HepG2 (cell line): ENCODE data around the gene CLIP2. TPM values are rescaled to one million over a fixed set of nuclear protein-coding genes. Genes with fewer than 3 reads are reported as not detected.

ENCODE experiments used
- HNF4G ChIP-seq, 2 experiments: sonication (generic) in 1 of 2; formaldehyde crosslinking in 1 of 2; IDR thresholded peaks; 2 replicates each; pipeline versions ENCODE4 v1.4.0 to v1.6.1; 2011 to 2020; ENCODE audit warnings: borderline replicate concordance in 2 of 2, low read depth in 2 of 2, mild to moderate bottlenecking in 2 of 2, low read length in 1 of 2, missing genetic modification reagents in 1 of 2, moderate library complexity in 1 of 2
- IRX3 ChIP-seq: sonication (generic); formaldehyde crosslinking; IDR thresholded peaks from 2 replicates; pipeline ENCODE4 v1.8.1; 2023; ENCODE audit warnings: mild to moderate bottlenecking, low read depth, missing genetic modification reagents, borderline replicate concordance
- KMT2A ChIP-seq: sonication (generic); formaldehyde crosslinking; IDR thresholded peaks from 2 replicates; pipeline ENCODE4 v1.4.0; 2020; ENCODE audit warnings: missing genetic modification reagents
- NAIF1 ChIP-seq: sonication (generic); formaldehyde crosslinking; IDR thresholded peaks from 2 replicates; pipeline ENCODE4 v1.5.0; 2020; ENCODE audit warnings: mild to moderate bottlenecking, missing genetic modification reagents, borderline replicate concordance
- NCOA5 ChIP-seq: sonication (generic); formaldehyde crosslinking; IDR thresholded peaks from 2 replicates; pipeline ENCODE4 v1.4.0; 2020; ENCODE audit warnings: missing genetic modification reagents
- RXRA ChIP-seq: sonication (generic); formaldehyde crosslinking; IDR thresholded peaks from 2 replicates; pipeline ENCODE4 v1.5.1; 2020; ENCODE audit warnings: missing genetic modification reagents
- SIN3A ChIP-seq: IDR thresholded peaks from 2 replicates; pipeline ENCODE4 v1.6.1; 2011; ENCODE audit warnings: low read depth, mild to moderate bottlenecking, control low read depth, low read length, borderline replicate concordance
- ZBTB3 ChIP-seq: sonication (generic); formaldehyde crosslinking; IDR thresholded peaks from 2 replicates; pipeline ENCODE4 v1.4.0; 2020; ENCODE audit warnings: low read depth, mild to moderate bottlenecking, moderate library complexity, missing genetic modification reagents, borderline replicate concordance
- ZNF124 ChIP-seq: sonication (generic); formaldehyde crosslinking; IDR thresholded peaks from 2 replicates; pipeline ENCODE4 v1.4.0; 2020; ENCODE audit warnings: missing genetic modification reagents
- ZNF619 ChIP-seq: sonication (generic); formaldehyde crosslinking; IDR thresholded peaks from 2 replicates; pipeline ENCODE4 v1.4.0; 2020; ENCODE audit warnings: mild to moderate bottlenecking, missing genetic modification reagents
- ZNF644 ChIP-seq: IDR thresholded peaks from 2 replicates; pipeline ENCODE4 v1.6.1; 2016; ENCODE audit warnings: low read depth
- ZNF746 ChIP-seq: sonication (generic); formaldehyde crosslinking; IDR thresholded peaks from 2 replicates; pipeline ENCODE4 v1.8.0; 2022; ENCODE audit warnings: mild to moderate bottlenecking, missing genetic modification reagents
- ZNF747 ChIP-seq: sonication (generic); formaldehyde crosslinking; IDR thresholded peaks from 2 replicates; pipeline ENCODE4 v1.8.1; 2023; ENCODE audit warnings: missing genetic modification reagents, mild to moderate bottlenecking, borderline replicate concordance
- polyA plus RNA-seq, 8 experiments: library from polyadenylated mRNA; depleted of rRNA in 3 of 8; stranded (reverse) in 7 of 8; unstranded in 1 of 8; fragments of >200 nt; fragmentation: Illumina TruSeq in 4 of 8; extraction: Trizol in 4 of 8; gene quantifications; 2 replicates each; pipeline versions ENCODE4 v1.2.1 to v1.2.3, GENCODE V29; 2011 to 2016; ENCODE audit warnings: low read depth in 4 of 8, missing spikeins in 1 of 8, mixed read lengths in 1 of 8; ENCODE audit not compliant: insufficient read depth in 1 of 8
- total RNA-seq, 5 experiments: library from RNA; depleted of rRNA; stranded (reverse); fragments of >200 nt; fragmentation: Illumina TruSeq; extraction: Trizol; gene quantifications; 2 replicates each; pipeline ENCODE4 v1.2.3, GENCODE V29; 2016; ENCODE audit warnings: low read depth in 1 of 5
- TF ChIP-seq, protein P1 (sequence below): sonication (generic); formaldehyde crosslinking; IDR thresholded peaks from 2 replicates; pipeline ENCODE4 v1.4.0; 2020; ENCODE audit warnings: low read depth, mild to moderate bottlenecking, missing genetic modification reagents
- TF ChIP-seq, protein P2 (sequence below): sonication (generic); formaldehyde crosslinking; IDR thresholded peaks from 2 replicates; pipeline ENCODE4 v1.8.0; 2022; ENCODE audit warnings: mild to moderate bottlenecking, missing genetic modification reagents
- TF ChIP-seq, protein P3 (sequence below): sonication (generic); formaldehyde crosslinking; IDR thresholded peaks from 2 replicates; pipeline ENCODE4 v1.8.0; 2022; ENCODE audit warnings: missing genetic modification reagents, mild to moderate bottlenecking, inconsistent platforms, borderline replicate concordance
- TF ChIP-seq, protein P4 (sequence below): sonication (generic); formaldehyde crosslinking; conservative IDR thresholded peaks from 2 replicates; pipeline ENCODE4 v1.8.0; 2022; ENCODE audit warnings: mild to moderate bottlenecking, moderate library complexity, missing genetic modification reagents
- TF ChIP-seq, protein P5 (sequence below): sonication (generic); formaldehyde crosslinking; IDR thresholded peaks from 2 replicates; pipeline ENCODE4 v1.4.0; 2020; ENCODE audit warnings: missing genetic modification reagents
- TF ChIP-seq, protein P6 (sequence below): sonication (generic); formaldehyde crosslinking; IDR thresholded peaks from 2 replicates; pipeline ENCODE4 v1.5.0; 2020; ENCODE audit warnings: missing genetic modification reagents

Gene CLIP2
- total and polyA plus RNA-seq, 2 of the 13 experiments (the other 11 are each of a cell fraction or from before 2014, with no cell fraction given) = 6.5 to 17.4 TPM

DNA sequence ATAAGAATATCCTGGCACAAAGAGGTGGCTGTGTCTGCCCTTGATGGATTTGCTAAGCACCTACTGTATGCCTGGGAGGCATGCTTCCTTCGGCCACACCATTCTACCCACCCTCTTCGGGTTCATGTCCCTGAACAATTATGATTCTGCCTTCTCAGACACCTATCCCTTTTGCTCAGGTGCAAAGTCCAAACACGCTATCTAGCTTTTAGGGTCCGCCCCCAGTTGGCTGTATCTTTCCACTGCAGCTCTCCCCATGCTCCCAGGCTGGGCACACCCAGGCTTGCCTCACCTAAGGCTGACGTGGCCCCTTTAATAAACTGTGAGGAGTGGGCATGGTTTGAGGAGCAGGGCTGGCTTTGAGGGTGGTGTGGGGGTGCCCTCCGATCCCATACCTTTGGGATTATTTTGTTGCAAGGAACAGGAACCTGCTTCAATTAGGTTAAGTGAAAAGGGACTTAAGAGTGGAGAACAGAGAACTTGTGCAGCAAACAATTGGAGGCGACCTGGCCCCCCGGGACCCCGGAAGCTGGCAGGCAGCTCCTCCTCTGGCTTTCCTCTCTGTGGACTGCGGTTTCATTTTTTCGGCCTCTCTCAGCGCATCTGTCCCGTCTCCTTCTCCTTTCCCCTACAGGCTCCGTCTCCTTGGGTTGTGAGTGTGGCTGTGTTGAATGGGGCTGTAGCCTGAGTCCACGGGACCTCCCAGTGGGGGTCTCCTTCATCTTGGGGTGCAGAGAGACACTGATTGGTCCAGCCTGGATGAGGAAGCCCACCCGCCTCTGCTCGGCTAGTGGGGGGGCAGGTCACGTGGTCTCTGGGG, 3.8 kb downstream of the CLIP2 start (continued):
- TF ChIP-seq, protein P1, sequence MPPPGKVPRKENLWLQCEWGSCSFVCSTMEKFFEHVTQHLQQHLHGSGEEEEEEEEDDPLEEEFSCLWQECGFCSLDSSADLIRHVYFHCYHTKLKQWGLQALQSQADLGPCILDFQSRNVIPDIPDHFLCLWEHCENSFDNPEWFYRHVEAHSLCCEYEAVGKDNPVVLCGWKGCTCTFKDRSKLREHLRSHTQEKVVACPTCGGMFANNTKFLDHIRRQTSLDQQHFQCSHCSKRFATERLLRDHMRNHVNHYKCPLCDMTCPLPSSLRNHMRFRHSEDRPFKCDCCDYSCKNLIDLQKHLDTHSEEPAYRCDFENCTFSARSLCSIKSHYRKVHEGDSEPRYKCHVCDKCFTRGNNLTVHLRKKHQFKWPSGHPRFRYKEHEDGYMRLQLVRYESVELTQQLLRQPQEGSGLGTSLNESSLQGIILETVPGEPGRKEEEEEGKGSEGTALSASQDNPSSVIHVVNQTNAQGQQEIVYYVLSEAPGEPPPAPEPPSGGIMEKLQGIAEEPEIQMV (CRISPR knock-in tag) = peak; percentile 59; the same call in 1 of the 2 replicates
- TF ChIP-seq NAIF1 (CRISPR knock-in tag) (no peak), RXRA (CRISPR knock-in tag) (peak; percentile 68; the same call in 1 of the 2 replicates), ZBTB3 (CRISPR knock-in tag) (no peak), HNF4G (IDR thresholded peaks at IDR 0.05; ENCODE audit: borderline replicate concordance, low read depth, low read length) (peak; percentile 87; the same call in 1 of the 2 replicates), HNF4G (CRISPR knock-in tag; IDR thresholded peaks at IDR 0.05; ENCODE audit: borderline replicate concordance, low read depth) (peak; percentile 92; the same call in 1 of the 2 replicates), SIN3A (peak; percentile 71; the same call in 1 of the 2 replicates), ZNF747 (CRISPR knock-in tag) (no peak), ZNF644 (CRISPR knock-in tag) (no peak; the same call in 1 of the 2 replicates), ZNF619 (CRISPR knock-in tag) (no peak), ZNF746 (peak; percentile 73; the same call in 1 of the 2 replicates), ZNF124 (CRISPR knock-in tag) (0 out of 2 replicates have a peak, but pooled peaks have one; percentile 18), KMT2A (CRISPR knock-in tag) (0 out of 2 replicates have a peak, but pooled peaks have one; percentile 22), NCOA5 (CRISPR knock-in tag) (no peak), IRX3 (CRISPR knock-in tag) (no peak)
- TF ChIP-seq, protein P2, sequence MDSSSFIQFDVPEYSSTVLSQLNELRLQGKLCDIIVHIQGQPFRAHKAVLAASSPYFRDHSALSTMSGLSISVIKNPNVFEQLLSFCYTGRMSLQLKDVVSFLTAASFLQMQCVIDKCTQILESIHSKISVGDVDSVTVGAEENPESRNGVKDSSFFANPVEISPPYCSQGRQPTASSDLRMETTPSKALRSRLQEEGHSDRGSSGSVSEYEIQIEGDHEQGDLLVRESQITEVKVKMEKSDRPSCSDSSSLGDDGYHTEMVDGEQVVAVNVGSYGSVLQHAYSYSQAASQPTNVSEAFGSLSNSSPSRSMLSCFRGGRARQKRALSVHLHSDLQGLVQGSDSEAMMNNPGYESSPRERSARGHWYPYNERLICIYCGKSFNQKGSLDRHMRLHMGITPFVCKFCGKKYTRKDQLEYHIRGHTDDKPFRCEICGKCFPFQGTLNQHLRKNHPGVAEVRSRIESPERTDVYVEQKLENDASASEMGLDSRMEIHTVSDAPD = peak; percentile 57; the same call in 1 of the 2 replicates
- TF ChIP-seq, protein P3, sequence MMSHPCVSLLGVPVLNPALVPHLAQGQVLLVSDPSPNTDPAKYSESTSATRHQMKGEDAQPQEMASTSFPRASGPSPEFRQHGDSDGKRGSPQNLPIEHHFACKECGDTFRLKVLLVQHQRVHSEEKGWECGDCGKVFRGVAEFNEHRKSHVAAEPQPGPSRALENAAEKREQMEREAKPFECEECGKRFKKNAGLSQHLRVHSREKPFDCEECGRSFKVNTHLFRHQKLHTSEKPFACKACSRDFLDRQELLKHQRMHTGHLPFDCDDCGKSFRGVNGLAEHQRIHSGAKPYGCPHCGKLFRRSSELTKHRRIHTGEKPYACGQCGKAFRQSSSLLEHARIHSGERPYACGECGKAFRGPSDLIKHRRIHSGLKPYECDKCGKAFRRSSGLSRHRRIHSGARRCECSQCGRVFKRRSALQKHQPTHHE (CRISPR knock-in tag) = no peak
- TF ChIP-seq, protein P4, sequence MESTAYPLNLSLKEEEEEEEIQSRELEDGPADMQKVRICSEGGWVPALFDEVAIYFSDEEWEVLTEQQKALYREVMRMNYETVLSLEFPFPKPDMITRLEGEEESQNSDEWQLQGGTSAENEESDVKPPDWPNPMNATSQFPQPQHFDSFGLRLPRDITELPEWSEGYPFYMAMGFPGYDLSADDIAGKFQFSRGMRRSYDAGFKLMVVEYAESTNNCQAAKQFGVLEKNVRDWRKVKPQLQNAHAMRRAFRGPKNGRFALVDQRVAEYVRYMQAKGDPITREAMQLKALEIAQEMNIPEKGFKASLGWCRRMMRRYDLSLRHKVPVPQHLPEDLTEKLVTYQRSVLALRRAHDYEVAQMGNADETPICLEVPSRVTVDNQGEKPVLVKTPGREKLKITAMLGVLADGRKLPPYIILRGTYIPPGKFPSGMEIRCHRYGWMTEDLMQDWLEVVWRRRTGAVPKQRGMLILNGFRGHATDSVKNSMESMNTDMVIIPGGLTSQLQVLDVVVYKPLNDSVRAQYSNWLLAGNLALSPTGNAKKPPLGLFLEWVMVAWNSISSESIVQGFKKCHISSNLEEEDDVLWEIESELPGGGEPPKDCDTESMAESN (CRISPR knock-in tag) = peak; percentile 71; the same call in 1 of the 2 replicates
- TF ChIP-seq, protein P5, sequence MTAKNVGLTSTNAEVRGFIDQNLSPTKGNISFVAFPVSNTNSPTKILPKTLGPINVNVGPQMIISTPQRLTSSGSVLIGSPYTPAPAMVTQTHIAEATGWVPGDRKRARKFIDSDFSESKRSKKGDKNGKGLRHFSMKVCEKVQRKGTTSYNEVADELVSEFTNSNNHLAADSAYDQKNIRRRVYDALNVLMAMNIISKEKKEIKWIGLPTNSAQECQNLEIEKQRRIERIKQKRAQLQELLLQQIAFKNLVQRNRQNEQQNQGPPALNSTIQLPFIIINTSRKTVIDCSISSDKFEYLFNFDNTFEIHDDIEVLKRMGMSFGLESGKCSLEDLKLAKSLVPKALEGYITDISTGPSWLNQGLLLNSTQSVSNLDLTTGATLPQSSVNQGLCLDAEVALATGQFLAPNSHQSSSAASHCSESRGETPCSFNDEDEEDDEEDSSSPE (CRISPR knock-in tag) = no peak
- TF ChIP-seq, protein P6, sequence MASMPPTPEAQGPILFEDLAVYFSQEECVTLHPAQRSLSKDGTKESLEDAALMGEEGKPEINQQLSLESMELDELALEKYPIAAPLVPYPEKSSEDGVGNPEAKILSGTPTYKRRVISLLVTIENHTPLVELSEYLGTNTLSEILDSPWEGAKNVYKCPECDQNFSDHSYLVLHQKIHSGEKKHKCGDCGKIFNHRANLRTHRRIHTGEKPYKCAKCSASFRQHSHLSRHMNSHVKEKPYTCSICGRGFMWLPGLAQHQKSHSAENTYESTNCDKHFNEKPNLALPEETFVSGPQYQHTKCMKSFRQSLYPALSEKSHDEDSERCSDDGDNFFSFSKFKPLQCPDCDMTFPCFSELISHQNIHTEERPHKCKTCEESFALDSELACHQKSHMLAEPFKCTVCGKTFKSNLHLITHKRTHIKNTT (CRISPR knock-in tag) = no peak
